Measurements from ENCODE around the gene GCLC. TPM values are rescaled to one million over a fixed set of nuclear protein-coding genes. Genes with fewer than 3 reads are reported as not detected.

The GCLC gene
- total RNA-seq, 1 donor from 2014 or later, result 26.0 TPM

GRCh38 chr6:53517021-53517420, 27.9 kb downstream of the GCLC start:
- H3K27me3 ChIP-seq, result no peaks in the 10 kb centered on the region
- TF ChIP-seq EZH2phosphoT487 (IDR thresholded peaks at IDR 0.05) (no peak), CTCF (IDR thresholded peaks at IDR 0.05) (no peak), EZH2 (IDR thresholded peaks at IDR 0.05) (no peak)
- no peak overlapping the region for H2AFZ ChIP-seq (replicated peaks)
- H3K9me3 Mint-ChIP-seq, result no peaks in the 10 kb centered on the region
- no peak overlapping the region for H3K4me3 ChIP-seq
- no peaks in the 10 kb centered on the region for H3K79me2 ChIP-seq (ENCODE audit: low read depth)
- DNase-seq (ENCODE audit: low spot score), result no peak
- no peak overlapping the region for H3K27ac Mint-ChIP-seq
- H3K9ac ChIP-seq, result no peak overlapping the region
- no peak overlapping the region for H3K4me2 ChIP-seq
- no peak overlapping the region for H3K4me3 Mint-ChIP-seq
- no peaks in the 10 kb centered on the region for H3K36me3 ChIP-seq
- no peaks in the 10 kb centered on the region for H4K20me1 ChIP-seq (ENCODE audit: low read depth)
- no peaks in the 10 kb centered on the region for H3K4me1 Mint-ChIP-seq
- H3K9me3 ChIP-seq (ENCODE audit: low read depth), result no peaks in the 10 kb centered on the region
- H3K27me3 Mint-ChIP-seq (ENCODE audit: insufficient read depth, low read depth), result no peaks in the 10 kb centered on the region
- peaks cover 13% of the 10 kb centered on the region for H3K36me3 Mint-ChIP-seq
- no peaks in the 10 kb centered on the region for H3F3A ChIP-seq (ENCODE audit: low read depth)
- H3K4me1 ChIP-seq, result no peaks in the 10 kb centered on the region
- H3K27ac ChIP-seq, result no peak overlapping the region

GRCh38 chr6:53514677-53515076, 30.2 kb downstream of the GCLC start:
- H3K27me3 ChIP-seq, result no peaks in the 10 kb centered on the region
- Mint-ChIP-seq H3K27ac (no peak overlapping the region), H3K4me1 (no peaks in the 10 kb centered on the region), H3K27me3 (ENCODE audit: insufficient read depth, low read depth) (no peaks in the 10 kb centered on the region), H3K36me3 (peaks cover 14% of the 10 kb centered on the region), H3K4me3 (no peak overlapping the region), H3K9me3 (no peaks in the 10 kb centered on the region)
- no peak overlapping the region for H3K27ac ChIP-seq
- H3K9me3 ChIP-seq (ENCODE audit: low read depth), result no peaks in the 10 kb centered on the region
- DNase-seq (ENCODE audit: low spot score), result no peak
- no peaks in the 10 kb centered on the region for H3K36me3 ChIP-seq
- no peaks in the 10 kb centered on the region for H3K4me1 ChIP-seq
- H2AFZ ChIP-seq (replicated peaks), result no peak overlapping the region
- no peaks in the 10 kb centered on the region for H4K20me1 ChIP-seq (ENCODE audit: low read depth)
- H3K4me3 ChIP-seq, result no peak overlapping the region
- H3F3A ChIP-seq (ENCODE audit: low read depth), result no peaks in the 10 kb centered on the region
- H3K9ac ChIP-seq, result no peak overlapping the region
- H3K4me2 ChIP-seq, result no peak overlapping the region
- H3K79me2 ChIP-seq (ENCODE audit: low read depth), result no peaks in the 10 kb centered on the region
- TF ChIP-seq CTCF (IDR thresholded peaks at IDR 0.05), result no peak
- no peak for TF ChIP-seq EZH2phosphoT487 (IDR thresholded peaks at IDR 0.05)
- no peak for TF ChIP-seq EZH2 (IDR thresholded peaks at IDR 0.05)

- peaks cover 14% of the 10 kb centered on the region for H3K36me3 Mint-ChIP-seq
These were observed 31.4 kb downstream of the GCLC start for GRCh38 chr6:53513519-53513966.

More at GRCh38 chr6:53513519-53513966, 31.4 kb downstream of the GCLC start:
- no peak overlapping the region for H3K4me3 Mint-ChIP-seq
- Histone ChIP-seq H3K4me3 (no peak overlapping the region), H3K9me3 (ENCODE audit: low read depth) (no peaks in the 10 kb centered on the region), H3K4me1 (no peaks in the 10 kb centered on the region), H4K20me1 (ENCODE audit: low read depth) (no peaks in the 10 kb centered on the region), H3F3A (ENCODE audit: low read depth) (no peaks in the 10 kb centered on the region), H3K4me2 (no peak overlapping the region), H3K79me2 (ENCODE audit: low read depth) (no peaks in the 10 kb centered on the region), H3K27ac (no peak overlapping the region), H3K9ac (no peak overlapping the region), H3K27me3 (no peaks in the 10 kb centered on the region), H2AFZ (replicated peaks) (no peak overlapping the region), H3K36me3 (no peaks in the 10 kb centered on the region)
- no peaks in the 10 kb centered on the region for H3K27me3 Mint-ChIP-seq (ENCODE audit: insufficient read depth, low read depth)
- H3K4me1 Mint-ChIP-seq, result no peaks in the 10 kb centered on the region
- H3K9me3 Mint-ChIP-seq, result no peaks in the 10 kb centered on the region
- no peak overlapping the region for H3K27ac Mint-ChIP-seq
- DNase-seq (ENCODE audit: low spot score), result no peak
- no peak for TF ChIP-seq EZH2 (IDR thresholded peaks at IDR 0.05)
- TF ChIP-seq CTCF (IDR thresholded peaks at IDR 0.05), result no peak
- no peak for TF ChIP-seq EZH2phosphoT487 (IDR thresholded peaks at IDR 0.05)

Measured in neural progenitor cell (in vitro differentiated cells).